Panc1 (cell line): ENCODE results near the gene SNED1. TPM values are rescaled to one million over a fixed set of nuclear protein-coding genes. Genes with fewer than 3 reads are reported as not detected.

Experiments
- ATAC-seq: fragments of 200-7000 bp; cut with Tn5 transposase; 2 replicates; pipeline ENCODE4 v1.9.1; 2020; ENCODE audit warnings: mild to moderate bottlenecking, moderate library complexity
- BruUV-seq: library from RNA; stranded (reverse); fragments of 400-500 nt; replicated peaks from 2 replicates; lab custom pipeline; 2021; lab: Mats Ljungman, UMichigan
- CTCF ChIA-PET: fragments of 300-600 bp; sonication (Branson Sonifier 250); formaldehyde crosslinking; loops from one replicate; lab custom pipeline; 2022; ENCODE audit warnings: antibody characterized with exemption; lab: Charles Lee
- POLR2A ChIA-PET: fragments of 300-600 bp; sonication (Branson Sonifier 250); formaldehyde crosslinking; loops from one replicate; lab custom pipeline; 2022; ENCODE audit warnings: antibody characterized with exemption; lab: Charles Lee
- DNase-seq: peaks from one replicate; pipeline ENCODE4 v3.0.0-alpha.2; 2010; ENCODE audit warnings: low read depth, low spot score
- H3K27ac ChIP-seq: 2 replicates; pipeline ENCODE4 v1.5.1; 2011; ENCODE audit warnings: mild to moderate bottlenecking, low read length, inconsistent platforms
- H3K27me3 ChIP-seq: fragments of 200-500 bp; sonication (Bioruptor generic); 2 replicates; pipeline ENCODE4 v1.6.0; 2014; ENCODE audit warnings: low read length, inconsistent platforms; ENCODE audit not compliant: control insufficient read depth, insufficient read depth
- H3K36me3 ChIP-seq: fragments of 200-500 bp; sonication (Bioruptor generic); 2 replicates; pipeline ENCODE4 v1.5.1; 2014; ENCODE audit warnings: inconsistent platforms, mild to moderate bottlenecking, low read length, moderate library complexity; ENCODE audit not compliant: control insufficient read depth, insufficient read depth
- H3K4me1 ChIP-seq: 2 replicates; pipeline ENCODE4 v1.5.1; 2011; ENCODE audit warnings: inconsistent platforms, mild to moderate bottlenecking, low read length, moderate library complexity; ENCODE audit not compliant: control insufficient read depth, insufficient read depth
- H3K4me3 ChIP-seq, 2 experiments: 2 replicates each; pipeline ENCODE4 v1.5.1; 2011 to 2012; ENCODE audit warnings: low read depth in 2 of 2, low read length in 2 of 2, mild to moderate bottlenecking in 2 of 2, inconsistent platforms in 1 of 2, moderate library complexity in 1 of 2
- H3K9me3 ChIP-seq: fragments of 200-500 bp; sonication (Bioruptor generic); 2 replicates; pipeline ENCODE4 v1.5.1; 2014; ENCODE audit warnings: low read depth, mild to moderate bottlenecking, inconsistent platforms, low read length, moderate library complexity; ENCODE audit not compliant: control insufficient read depth, insufficient read depth
- POLR2AphosphoS5 ChIP-seq: IDR thresholded peaks from 2 replicates; pipeline ENCODE4 v1.6.1; 2012; ENCODE audit warnings: mild to moderate bottlenecking, low read depth, low read length, moderate library complexity
- SIN3A ChIP-seq: IDR thresholded peaks from 2 replicates; pipeline ENCODE4 v1.6.1; 2012; ENCODE audit warnings: low read depth, mild to moderate bottlenecking, low read length, moderate library complexity, borderline replicate concordance; ENCODE audit not compliant: insufficient read depth
- TCF7L2 ChIP-seq: IDR thresholded peaks from 2 replicates; pipeline ENCODE4 v1.6.1; 2011; ENCODE audit warnings: mild to moderate bottlenecking, low read depth, low read length, inconsistent platforms
- in situ Hi-C: cut with HindIII; loops from 2 replicates; pipeline ENCODE4 v1.10.0; 2016; ENCODE audit warnings: low sequenced_read_pairs, low pct_unique_long_range_greater_than_20kb
- intact Hi-C: fragments of 100-400 bp; cut with micrococcal nuclease; formaldehyde crosslinking; loops from one replicate; pipeline ENCODE4 v1.10.0; 2022; ENCODE audit not compliant: unreplicated experiment
- total RNA-seq: library from RNA; stranded (reverse); gene quantifications from one replicate; pipeline ENCODE4 v1.2.1, GENCODE V29; 2021; ENCODE audit not compliant: unreplicated experiment
- TF ChIP-seq, protein P1 (sequence below), 2 experiments: IDR thresholded peaks; 2 replicates each; pipeline ENCODE4 v1.6.1; 2011 to 2012; ENCODE audit warnings: low read depth in 2 of 2, control low read depth in 1 of 2, low read length in 1 of 2, mild to moderate bottlenecking in 1 of 2, moderate library complexity in 1 of 2; ENCODE audit not compliant: insufficient read depth in 1 of 2
- TF ChIP-seq, protein P2 (sequence below): fragments of 450-650 bp; IDR thresholded peaks from 2 replicates; pipeline ENCODE4 v1.5.1; 2017; ENCODE audit warnings: mild to moderate bottlenecking

SNED1 gene
- total RNA-seq, 1 experiment from 2014 or later, result 11.0 TPM

DNA sequence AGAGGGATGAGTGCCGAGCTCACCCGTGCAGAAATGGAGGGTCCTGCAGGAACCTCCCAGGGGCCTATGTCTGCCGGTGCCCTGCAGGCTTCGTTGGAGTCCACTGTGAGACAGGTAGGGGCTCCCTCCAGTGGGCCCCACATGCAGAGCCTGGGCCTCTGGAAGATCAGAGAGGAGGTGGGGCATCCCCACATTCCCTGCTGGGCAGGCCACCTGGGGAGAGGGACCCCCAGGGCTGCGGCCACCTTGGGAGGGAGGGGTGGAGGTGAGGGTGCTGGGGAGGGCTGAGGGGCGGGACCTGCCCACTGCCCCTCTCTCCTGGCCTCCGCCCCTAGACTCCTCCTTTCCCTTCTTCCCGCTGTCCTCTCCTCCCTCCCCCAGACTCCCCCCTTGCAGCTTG lies 65.2 kb downstream of the SNED1 start:
- in situ Hi-C loops (no loop called here), intact Hi-C loops (no loop called here)
- H3K4me3 ChIP-seq, result peak overlapping the region; percentile 8 to 42; a peak in 2 of 4 replicates
- H3K4me1 ChIP-seq, result no peaks in the 10 kb centered on the region
- no peaks in the 10 kb centered on the region for H3K27me3 ChIP-seq
- no peak overlapping the region for H3K27ac ChIP-seq
- CTCF ChIA-PET, result interaction anchor here (0.5 to 0.7 kb wide), 4 partner anchors 8 to 149 kb away, joined by 3 to 5 read pairs (median 4); no protein-coding TSS in a partner anchor
- H3K9me3 ChIP-seq, result no peaks in the 10 kb centered on the region
- ATAC-seq, result peak; percentile 48
- no peaks in the 10 kb centered on the region for H3K36me3 ChIP-seq
- no peak for TF ChIP-seq POLR2AphosphoS5
- TF ChIP-seq, protein P1, sequence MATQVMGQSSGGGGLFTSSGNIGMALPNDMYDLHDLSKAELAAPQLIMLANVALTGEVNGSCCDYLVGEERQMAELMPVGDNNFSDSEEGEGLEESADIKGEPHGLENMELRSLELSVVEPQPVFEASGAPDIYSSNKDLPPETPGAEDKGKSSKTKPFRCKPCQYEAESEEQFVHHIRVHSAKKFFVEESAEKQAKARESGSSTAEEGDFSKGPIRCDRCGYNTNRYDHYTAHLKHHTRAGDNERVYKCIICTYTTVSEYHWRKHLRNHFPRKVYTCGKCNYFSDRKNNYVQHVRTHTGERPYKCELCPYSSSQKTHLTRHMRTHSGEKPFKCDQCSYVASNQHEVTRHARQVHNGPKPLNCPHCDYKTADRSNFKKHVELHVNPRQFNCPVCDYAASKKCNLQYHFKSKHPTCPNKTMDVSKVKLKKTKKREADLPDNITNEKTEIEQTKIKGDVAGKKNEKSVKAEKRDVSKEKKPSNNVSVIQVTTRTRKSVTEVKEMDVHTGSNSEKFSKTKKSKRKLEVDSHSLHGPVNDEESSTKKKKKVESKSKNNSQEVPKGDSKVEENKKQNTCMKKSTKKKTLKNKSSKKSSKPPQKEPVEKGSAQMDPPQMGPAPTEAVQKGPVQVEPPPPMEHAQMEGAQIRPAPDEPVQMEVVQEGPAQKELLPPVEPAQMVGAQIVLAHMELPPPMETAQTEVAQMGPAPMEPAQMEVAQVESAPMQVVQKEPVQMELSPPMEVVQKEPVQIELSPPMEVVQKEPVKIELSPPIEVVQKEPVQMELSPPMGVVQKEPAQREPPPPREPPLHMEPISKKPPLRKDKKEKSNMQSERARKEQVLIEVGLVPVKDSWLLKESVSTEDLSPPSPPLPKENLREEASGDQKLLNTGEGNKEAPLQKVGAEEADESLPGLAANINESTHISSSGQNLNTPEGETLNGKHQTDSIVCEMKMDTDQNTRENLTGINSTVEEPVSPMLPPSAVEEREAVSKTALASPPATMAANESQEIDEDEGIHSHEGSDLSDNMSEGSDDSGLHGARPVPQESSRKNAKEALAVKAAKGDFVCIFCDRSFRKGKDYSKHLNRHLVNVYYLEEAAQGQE (IDR thresholded peaks at IDR 0.05; ENCODE audit: insufficient read depth in 1 of 2, low read depth in 2 of 2, low read length in 1 of 2), result no peak
- no peak for TF ChIP-seq TCF7L2
- TF ChIP-seq, protein P2, sequence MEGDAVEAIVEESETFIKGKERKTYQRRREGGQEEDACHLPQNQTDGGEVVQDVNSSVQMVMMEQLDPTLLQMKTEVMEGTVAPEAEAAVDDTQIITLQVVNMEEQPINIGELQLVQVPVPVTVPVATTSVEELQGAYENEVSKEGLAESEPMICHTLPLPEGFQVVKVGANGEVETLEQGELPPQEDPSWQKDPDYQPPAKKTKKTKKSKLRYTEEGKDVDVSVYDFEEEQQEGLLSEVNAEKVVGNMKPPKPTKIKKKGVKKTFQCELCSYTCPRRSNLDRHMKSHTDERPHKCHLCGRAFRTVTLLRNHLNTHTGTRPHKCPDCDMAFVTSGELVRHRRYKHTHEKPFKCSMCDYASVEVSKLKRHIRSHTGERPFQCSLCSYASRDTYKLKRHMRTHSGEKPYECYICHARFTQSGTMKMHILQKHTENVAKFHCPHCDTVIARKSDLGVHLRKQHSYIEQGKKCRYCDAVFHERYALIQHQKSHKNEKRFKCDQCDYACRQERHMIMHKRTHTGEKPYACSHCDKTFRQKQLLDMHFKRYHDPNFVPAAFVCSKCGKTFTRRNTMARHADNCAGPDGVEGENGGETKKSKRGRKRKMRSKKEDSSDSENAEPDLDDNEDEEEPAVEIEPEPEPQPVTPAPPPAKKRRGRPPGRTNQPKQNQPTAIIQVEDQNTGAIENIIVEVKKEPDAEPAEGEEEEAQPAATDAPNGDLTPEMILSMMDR, result no peak
- no peak for TF ChIP-seq SIN3A
- no peak for DNase-seq
- no TSS peak for BruUV-seq
- POLR2A ChIA-PET, result interaction anchor here (0.6 kb wide), 1 partner anchor 45 kb away, joined by 8 read pairs; no protein-coding TSS in a partner anchor

DNA sequence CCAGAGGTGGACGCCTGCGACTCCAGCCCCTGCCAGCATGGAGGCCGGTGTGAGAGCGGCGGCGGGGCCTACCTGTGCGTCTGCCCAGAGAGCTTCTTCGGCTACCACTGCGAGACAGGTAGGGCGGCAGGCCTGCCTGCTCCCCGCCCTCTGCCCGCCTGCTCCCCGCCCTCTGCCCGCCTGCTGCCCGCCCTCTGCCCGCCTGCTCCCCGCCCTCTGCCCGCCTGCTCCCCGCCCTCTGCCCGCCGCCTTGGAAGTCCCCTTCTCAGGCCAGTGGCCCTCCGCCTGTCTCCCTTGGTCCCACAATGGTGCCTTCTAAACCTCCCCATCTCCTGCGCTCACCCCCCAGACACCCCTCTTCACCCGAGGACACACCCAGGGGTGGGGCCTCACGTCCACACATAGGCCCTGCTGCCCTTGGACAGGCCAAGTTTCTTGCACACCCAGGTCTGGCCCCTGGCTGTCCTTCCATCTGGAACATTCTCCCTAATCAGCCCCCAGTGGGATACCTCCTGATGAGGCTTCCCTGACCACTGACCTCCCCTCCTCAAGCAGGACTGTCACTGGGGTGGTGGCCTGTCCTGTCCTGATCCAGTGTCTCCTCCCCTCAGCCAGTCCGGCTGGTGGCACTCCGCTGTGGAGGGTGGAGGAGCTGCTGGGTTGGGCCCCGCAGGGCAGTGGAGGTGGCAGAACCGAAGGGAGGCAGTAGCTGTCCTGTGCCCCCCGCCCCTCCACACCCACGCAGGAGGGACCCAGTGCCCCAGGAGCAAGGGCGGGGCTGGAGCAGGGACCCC lies 65.8 kb downstream of the SNED1 start:
- ChIA-PET CTCF (interaction anchor here (0.5 to 0.7 kb wide), 4 partner anchors 8 to 150 kb away, joined by 3 to 5 read pairs (median 4); no protein-coding TSS in a partner anchor), POLR2A (interaction anchor here (0.6 kb wide), 1 partner anchor 46 kb away, joined by 8 read pairs; no protein-coding TSS in a partner anchor)
- in situ Hi-C loops (no loop called here), intact Hi-C loops (no loop called here)
- Histone ChIP-seq H3K4me3 (peak overlapping the region; percentile 8 to 42; a peak in 2 of 4 replicates), H3K27ac (no peak overlapping the region), H3K36me3 (no peaks in the 10 kb centered on the region), H3K4me1 (no peaks in the 10 kb centered on the region), H3K9me3 (no peaks in the 10 kb centered on the region), H3K27me3 (no peaks in the 10 kb centered on the region)
- ATAC-seq (peak; percentile 80), DNase-seq (no peak)
- TF ChIP-seq TCF7L2 (no peak), POLR2AphosphoS5 (no peak), SIN3A (no peak)
- TF ChIP-seq, protein P2, result no peak
- TF ChIP-seq, protein P1 (IDR thresholded peaks at IDR 0.05; ENCODE audit: insufficient read depth in 1 of 2, low read depth in 2 of 2, low read length in 1 of 2), result no peak
- no TSS peak for BruUV-seq
